Common myeloid progenitor, CD34-positive (primary cell): ENCODE results near the gene MED27.

Source experiments
- CTCF ChIA-PET: fragments of 350-600 bp; sonication (Branson Sonifier 250); formaldehyde crosslinking; loops from one replicate; lab custom pipeline; 2021; ENCODE audit warnings: antibody characterized with exemption; lab: Charles Lee
- POLR2A ChIA-PET: fragments of 350-600 bp; sonication (Branson Sonifier 250); formaldehyde crosslinking; loops from one replicate; lab custom pipeline; 2021; ENCODE audit warnings: antibody characterized with exemption; lab: Charles Lee
- DNase-seq, 3 donors: peaks; one replicate each; pipeline versions ENCODE4 v3.0.0 to v3.0.0-alpha.2; 2013
- H3K27ac ChIP-seq, 2 experiments: 1 replicate in 1 of 2; 2 replicates in 1 of 2; pipeline ENCODE4 v1.7.0; 2013; ENCODE audit warnings: inconsistent platforms in 2 of 2, low read length in 2 of 2, mild to moderate bottlenecking in 2 of 2, low read depth in 1 of 2, moderate library complexity in 1 of 2; ENCODE audit not compliant: severe bottlenecking in 2 of 2, insufficient read depth in 1 of 2, poor library complexity in 1 of 2
- H3K27me3 ChIP-seq, 5 experiments: replicated peaks in 2 of 5; 1 replicate in 3 of 5; 2 replicates in 2 of 5; pipeline versions ENCODE4 v1.6.1 to v1.7.0; 2013; ENCODE audit warnings: low read length in 4 of 5, mild to moderate bottlenecking in 2 of 5, moderate library complexity in 2 of 5, inconsistent platforms in 1 of 5; ENCODE audit not compliant: insufficient read depth in 5 of 5, control insufficient read depth in 4 of 5
- H3K36me3 ChIP-seq, 4 experiments: 1 replicate in 2 of 4; 2 replicates in 2 of 4; pipeline versions ENCODE4 v1.6.1 to v1.7.0; 2013; ENCODE audit warnings: low read length in 3 of 4, control low read depth in 1 of 4, mild to moderate bottlenecking in 1 of 4; ENCODE audit not compliant: control insufficient read depth in 4 of 4, insufficient read depth in 4 of 4
- H3K4me1 ChIP-seq, 4 experiments: 1 replicate in 3 of 4; 2 replicates in 1 of 4; pipeline versions ENCODE4 v1.6.1 to v1.7.1; 2013; ENCODE audit warnings: low read length in 3 of 4, mild to moderate bottlenecking in 3 of 4, control low read depth in 1 of 4, inconsistent platforms in 1 of 4, moderate library complexity in 1 of 4; ENCODE audit not compliant: control insufficient read depth in 4 of 4, insufficient read depth in 4 of 4; ENCODE audit errors: control extremely low read depth in 1 of 4
- H3K4me3 ChIP-seq, 7 experiments: 1 replicate in 4 of 7; 2 replicates in 3 of 7; pipeline versions ENCODE4 v1.5.1 to v1.7.0; 2013; ENCODE audit warnings: mild to moderate bottlenecking in 7 of 7, low read length in 6 of 7, moderate library complexity in 6 of 7, inconsistent platforms in 2 of 7, low read depth in 2 of 7, control low read depth in 1 of 7; ENCODE audit not compliant: insufficient read depth in 4 of 7, control insufficient read depth in 1 of 7; ENCODE audit errors: extremely low read depth in 1 of 7
- H3K9me3 ChIP-seq, 5 experiments: 1 replicate in 4 of 5; 2 replicates in 1 of 5; pipeline versions ENCODE4 v1.6.1 to v1.7.1; 2013; ENCODE audit warnings: low read length in 4 of 5, mild to moderate bottlenecking in 2 of 5, inconsistent platforms in 1 of 5, low read depth in 1 of 5, moderate library complexity in 1 of 5; ENCODE audit not compliant: control insufficient read depth in 4 of 5, insufficient read depth in 2 of 5; ENCODE audit errors: control extremely low read depth in 1 of 5
- WGBS: methylation state at CpG from one replicate; pipeline ENCODE4 v1.1.5; 2013; ENCODE audit not compliant: insufficient coverage; 5-methylcytosine and 5-hydroxymethylcytosine counted together

Gene MED27

GRCh38 chr9:131845305-131846298, 234.1 kb downstream of the MED27 start:
- Histone ChIP-seq H3K27me3 (peaks cover 0 to 2% (median 0%) of the 10 kb centered on the region in 5 experiments), H3K36me3 (no peaks in the 10 kb centered on the region)
- POLR2A ChIA-PET: no interaction called here

GRCh38 chr9:131844745-131845118, 234.9 kb downstream of the MED27 start:
- POLR2A ChIA-PET: no interaction called here
- Histone ChIP-seq H3K9me3 (no peaks in the 10 kb centered on the region), H3K27me3 (peaks cover 0 to 2% (median 0%) of the 10 kb centered on the region in 5 experiments), H3K27ac (no peak overlapping the region), H3K36me3 (no peaks in the 10 kb centered on the region), H3K4me3 (no peak overlapping the region), H3K4me1 (peaks cover 0 to 2% (median 0%) of the 10 kb centered on the region in 4 experiments)
- WGBS: 100% methylated on average over 3 of the region's 4 CpGs
- no peak for DNase-seq
- CTCF ChIA-PET: no interaction called here

More at GRCh38 chr9:131845305-131846298, 234.1 kb downstream of the MED27 start:
- CTCF ChIA-PET: no interaction called here
- DNase-seq: no peak
- Histone ChIP-seq H3K9me3 (no peaks in the 10 kb centered on the region), H3K27ac (no peak overlapping the region), H3K4me1 (peaks cover 0 to 2% (median 0%) of the 10 kb centered on the region in 4 experiments), H3K4me3 (no peak overlapping the region)
- 94% methylated on average over 26 of the region's 29 CpGs for WGBS

DNA sequence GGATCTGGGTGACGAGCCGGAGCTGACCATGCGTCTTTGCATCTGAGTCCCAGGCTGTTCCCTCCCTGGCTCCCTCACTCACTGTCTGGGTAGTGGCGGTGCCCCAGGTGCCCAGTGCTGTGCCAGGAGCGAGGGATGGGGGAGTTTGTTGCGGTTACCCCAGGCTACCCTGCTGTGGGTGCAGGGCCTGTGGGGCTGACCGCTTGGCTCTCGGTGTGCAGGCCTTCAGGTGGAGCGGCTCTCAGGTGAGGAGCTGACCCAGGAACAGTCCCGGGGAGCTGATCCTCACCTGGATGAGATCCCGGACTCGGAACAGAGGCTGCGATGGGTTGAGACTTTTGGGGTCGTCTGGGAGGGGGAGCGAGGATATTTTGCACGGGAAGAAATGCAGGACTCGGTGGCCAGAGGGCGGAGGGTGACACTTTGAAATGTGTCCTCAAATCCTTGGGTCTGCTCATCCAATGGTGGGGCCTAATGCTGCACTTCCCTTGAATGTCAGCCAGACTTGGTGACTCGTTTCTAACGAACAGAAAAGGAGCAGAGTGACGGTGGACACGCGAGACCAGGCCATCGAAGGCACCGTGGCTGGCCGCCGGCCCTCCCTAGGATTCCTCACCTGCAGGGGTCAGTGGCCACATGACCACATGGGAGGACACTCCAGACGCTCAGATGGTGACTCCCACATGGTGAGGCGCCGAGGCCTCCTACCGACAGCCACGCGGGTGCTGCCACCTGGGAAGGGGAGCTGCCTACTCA, 235.5 kb downstream of the MED27 start:
- no peaks in the 10 kb centered on the region for H3K36me3 ChIP-seq
- H3K4me3 ChIP-seq: no peak overlapping the region
- no peaks in the 10 kb centered on the region for H3K9me3 ChIP-seq
- no peak overlapping the region for H3K27ac ChIP-seq
- peaks cover 0 to 2% (median 0%) of the 10 kb centered on the region in 5 experiments for H3K27me3 ChIP-seq
- peaks cover 0 to 2% (median 0%) of the 10 kb centered on the region in 4 experiments for H3K4me1 ChIP-seq
- CTCF ChIA-PET: no interaction called here
- WGBS: 97% methylated on average over 30 of the region's 33 CpGs
- DNase-seq: no peak
- POLR2A ChIA-PET: no interaction called here

- H3K27me3 ChIP-seq: peaks cover 0 to 15% (median 2%) of the 10 kb centered on the region in 5 experiments
- WGBS: 94% methylated on average over 30 of the region's 30 CpGs
- POLR2A ChIA-PET: no interaction called here
Measured at GRCh38 chr9:131841765-131842318, 237.8 kb downstream of the MED27 start.

DNA sequence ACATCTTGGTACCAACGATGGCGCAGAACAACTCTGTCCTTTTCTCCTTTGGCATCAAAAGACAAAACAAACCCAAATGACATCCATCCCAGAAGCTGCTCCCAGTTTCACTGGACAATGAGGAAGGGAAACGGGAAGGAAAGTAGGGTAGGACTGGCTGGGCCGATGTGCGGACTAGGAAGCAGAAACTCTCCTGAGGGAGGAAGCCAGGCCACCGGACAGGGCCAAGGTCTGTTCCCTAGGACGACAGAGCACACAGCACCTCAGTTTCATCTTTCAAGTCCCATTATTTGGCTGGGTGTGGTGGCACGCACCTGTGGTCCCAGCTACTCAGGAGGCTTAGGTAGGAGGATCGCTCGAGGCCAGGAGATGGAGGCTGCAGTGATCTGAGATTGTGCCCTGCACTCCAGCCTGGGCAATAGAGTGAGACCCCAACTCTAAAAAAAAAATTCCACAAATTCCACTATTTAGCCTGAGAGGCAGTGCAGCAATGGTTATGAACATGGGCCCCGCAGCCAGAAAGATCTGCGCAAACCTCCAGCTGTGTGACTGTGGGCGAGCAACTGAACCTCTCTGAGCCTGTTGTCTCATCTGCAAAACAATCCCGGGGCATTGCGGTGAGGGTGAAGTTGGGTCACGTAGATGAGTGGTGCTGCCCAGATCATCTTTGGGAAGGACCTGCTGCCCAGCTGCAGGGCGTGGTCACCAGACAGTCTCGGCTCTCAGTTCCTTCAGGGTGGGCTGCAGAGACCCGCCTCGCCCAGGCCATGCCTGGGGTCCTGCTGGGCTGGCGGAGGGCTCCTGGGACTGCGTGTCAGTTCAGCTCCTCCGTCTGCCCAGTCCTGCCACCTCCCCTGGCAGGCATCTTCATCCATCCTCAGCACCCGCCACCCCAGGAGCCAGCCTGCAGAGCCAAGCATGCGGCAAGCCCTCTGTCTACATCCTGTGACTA, 238.6 kb downstream of the MED27 start:
- POLR2A ChIA-PET: no interaction called here

More at GRCh38 chr9:131841765-131842318, 237.8 kb downstream of the MED27 start:
- H3K27ac ChIP-seq: no peak overlapping the region
- H3K9me3 ChIP-seq: no peaks in the 10 kb centered on the region
- no peak overlapping the region for H3K4me3 ChIP-seq
- no peaks in the 10 kb centered on the region for H3K36me3 ChIP-seq
- H3K4me1 ChIP-seq: peaks cover 0 to 2% (median 0%) of the 10 kb centered on the region in 4 experiments
- no peak for DNase-seq
- CTCF ChIA-PET: no interaction called here

DNA sequence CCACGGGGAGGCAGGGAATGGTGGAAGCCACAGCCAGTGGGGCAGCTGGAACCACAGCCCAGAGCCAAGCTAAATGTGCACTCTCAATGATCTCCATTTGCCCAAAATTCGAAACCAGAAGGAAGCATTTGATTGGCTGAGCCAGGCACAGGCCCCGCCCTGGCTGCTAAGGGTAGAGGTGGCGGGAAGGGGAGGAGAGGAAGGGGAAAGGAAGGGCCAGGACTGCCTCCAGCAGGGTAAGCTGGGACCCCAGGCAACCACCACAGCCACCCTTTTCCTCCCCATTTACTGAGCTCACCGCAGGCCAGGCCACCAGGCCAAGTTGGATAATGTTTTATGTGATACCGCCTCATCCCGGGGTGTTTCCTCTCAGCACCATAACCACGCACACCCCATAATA, 239.4 kb downstream of the MED27 start:
- Histone ChIP-seq H3K4me1 (peaks cover 0 to 2% (median 0%) of the 10 kb centered on the region in 4 experiments), H3K27ac (no peak overlapping the region), H3K9me3 (no peaks in the 10 kb centered on the region), H3K4me3 (no peak overlapping the region), H3K27me3 (peaks cover 0 to 26% (median 3%) of the 10 kb centered on the region in 5 experiments), H3K36me3 (no peaks in the 10 kb centered on the region)
- no peak for DNase-seq
- ChIA-PET CTCF (interaction anchor here (0.6 to 1.2 kb wide), 2 partner anchors 36 to 80 kb away, joined by 3 read pairs; no protein-coding TSS in a partner anchor), POLR2A (no interaction called here)
- 85% methylated on average over 3 of the region's 8 CpGs for WGBS

More for the DNA sequence above, 238.6 kb downstream of the MED27 start:
- H3K4me3 ChIP-seq: no peak overlapping the region
- WGBS: 94% methylated on average over 19 of the region's 25 CpGs
- CTCF ChIA-PET: interaction anchor here (1.2 kb wide), 1 partner anchor 35 kb away, joined by 3 read pairs; no protein-coding TSS in a partner anchor
- peaks cover 0 to 19% (median 0%) of the 10 kb centered on the region in 5 experiments for H3K27me3 ChIP-seq
- H3K9me3 ChIP-seq: no peaks in the 10 kb centered on the region
- no peaks in the 10 kb centered on the region for H3K36me3 ChIP-seq
- no peak for DNase-seq
- H3K27ac ChIP-seq: no peak overlapping the region
- peaks cover 0 to 2% (median 0%) of the 10 kb centered on the region in 4 experiments for H3K4me1 ChIP-seq
